Osteocyte (in vitro differentiated cells): ENCODE measurements around the gene ANKRD50. TPM values are rescaled to one million over a fixed set of nuclear protein-coding genes. Genes with fewer than 3 reads are reported as not detected.

Source experiments
- DNase-seq: peaks from one replicate; pipeline ENCODE4 v3.0.0; 2021; ENCODE audit warnings: mixed read lengths; ENCODE audit not compliant: unreplicated experiment; ENCODE audit errors: extremely low spot score
- H3K27ac Mint-ChIP-seq: one replicate; pipeline ENCODE4 v1.8.0; 2021; ENCODE audit warnings: mild to moderate bottlenecking, mixed read lengths; ENCODE audit not compliant: unreplicated experiment
- H3K27me3 Mint-ChIP-seq: one replicate; pipeline ENCODE4 v1.8.0; 2021; ENCODE audit warnings: mixed read lengths; ENCODE audit not compliant: unreplicated experiment
- H3K36me3 Mint-ChIP-seq: one replicate; pipeline ENCODE4 v1.8.0; 2021; ENCODE audit warnings: mixed read lengths; ENCODE audit not compliant: unreplicated experiment
- H3K4me1 Mint-ChIP-seq: one replicate; pipeline ENCODE4 v1.8.0; 2021; ENCODE audit warnings: mixed read lengths; ENCODE audit not compliant: unreplicated experiment
- H3K4me3 Mint-ChIP-seq: one replicate; pipeline ENCODE4 v1.8.0; 2021; ENCODE audit warnings: mild to moderate bottlenecking, moderate library complexity, mixed read lengths; ENCODE audit not compliant: unreplicated experiment
- H3K9me3 Mint-ChIP-seq: one replicate; pipeline ENCODE4 v1.8.0; 2021; ENCODE audit warnings: mixed read lengths; ENCODE audit not compliant: unreplicated experiment
- CTCF ChIP-seq: fragments of 200-600 bp; sonication (generic); IDR thresholded peaks from 2 replicates; pipeline ENCODE4 v1.5.0; 2021; ENCODE audit warnings: antibody characterized with exemption, mild to moderate bottlenecking, moderate library complexity
- total RNA-seq: library from RNA; stranded (reverse); gene quantifications from 2 replicates; pipeline ENCODE4 v1.2.1, GENCODE V29; 2021

ANKRD50 gene
- total RNA-seq, 1 donor from 2014 or later: 45.3 TPM

DNA sequence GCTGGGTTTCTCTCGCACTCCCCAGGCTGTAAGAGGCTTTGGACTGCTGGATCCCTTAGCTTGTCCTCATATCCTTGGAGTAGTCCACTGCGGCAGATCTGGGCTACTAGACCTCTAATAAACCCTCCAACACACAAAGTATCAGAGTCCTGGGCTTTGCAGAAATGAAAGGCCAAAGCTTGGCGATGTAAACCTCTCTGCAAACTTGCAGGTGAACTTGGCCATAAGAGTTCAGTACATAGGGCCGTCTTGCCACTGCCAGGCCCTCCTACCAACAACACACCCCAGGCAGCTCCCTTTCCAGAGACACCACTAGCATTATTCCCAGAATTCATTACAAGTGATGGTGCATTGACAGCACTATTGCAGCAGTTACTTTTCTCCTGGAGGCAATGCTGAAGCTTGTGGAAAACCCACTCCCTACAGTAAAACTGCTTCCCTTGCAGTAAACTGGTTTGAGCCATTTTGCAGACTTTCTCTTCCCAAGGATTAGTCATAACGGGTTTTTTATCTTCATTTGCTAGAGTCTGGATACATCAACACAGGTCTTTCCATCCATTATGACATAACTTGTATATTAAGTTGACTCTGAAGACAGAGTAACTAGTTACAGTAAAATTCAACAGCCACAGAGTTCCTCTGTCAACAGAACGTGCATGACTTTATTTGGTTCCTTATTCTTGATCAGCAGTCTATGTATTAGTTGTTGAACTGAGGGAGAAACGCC lies 2.4 kb downstream of the ANKRD50 start:
- peaks cover 49% of the 10 kb centered on the region for H3K4me1 Mint-ChIP-seq
- peaks cover 27% of the 10 kb centered on the region for H3K36me3 Mint-ChIP-seq
- DNase-seq: no peak
- no peak overlapping the region for H3K27ac Mint-ChIP-seq
- H3K27me3 Mint-ChIP-seq: no peaks in the 10 kb centered on the region
- H3K4me3 Mint-ChIP-seq: no peak overlapping the region
- TF ChIP-seq CTCF: no peak
- H3K9me3 Mint-ChIP-seq: no peaks in the 10 kb centered on the region

DNA sequence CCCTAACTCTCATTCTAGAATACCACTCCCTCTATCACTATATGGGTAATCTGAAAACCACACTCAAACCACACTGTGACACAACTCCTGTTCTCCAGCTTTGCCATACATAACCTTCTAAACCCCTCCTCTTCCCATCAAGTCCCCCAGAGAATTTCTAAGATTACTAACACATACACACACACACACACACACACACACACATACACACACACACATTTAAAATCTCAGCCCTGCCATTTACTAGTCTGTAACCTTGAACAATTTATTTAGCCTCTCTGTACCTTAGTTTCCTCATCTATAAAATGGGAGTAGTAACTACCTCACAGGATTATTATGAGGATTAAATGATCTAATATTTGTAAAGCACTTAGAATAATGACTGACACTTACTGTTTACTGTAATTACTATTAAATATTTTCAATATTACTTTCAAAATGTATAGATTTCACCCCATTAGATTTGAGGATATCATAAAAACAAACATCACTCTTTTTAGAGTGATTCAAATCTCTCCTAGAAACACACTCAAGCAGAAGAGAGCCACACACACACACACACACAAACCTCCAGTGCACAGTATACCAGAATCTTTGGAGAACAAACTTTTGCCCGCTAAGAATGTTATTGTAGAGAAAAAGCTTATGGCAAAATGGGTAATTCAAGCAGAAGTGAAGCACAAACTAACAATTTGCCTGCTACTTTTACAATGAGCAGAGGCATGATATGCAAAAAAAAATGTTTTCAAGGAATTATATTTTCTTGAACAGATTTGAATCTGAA lies 3.8 kb downstream of the ANKRD50 start:
- no peak overlapping the region for H3K4me3 Mint-ChIP-seq
- no peak for TF ChIP-seq CTCF
- peaks cover 50% of the 10 kb centered on the region for H3K4me1 Mint-ChIP-seq
- peak overlapping the region; percentile 67 for H3K27ac Mint-ChIP-seq
- peaks cover 37% of the 10 kb centered on the region for H3K36me3 Mint-ChIP-seq
- H3K27me3 Mint-ChIP-seq: no peaks in the 10 kb centered on the region
- no peak for DNase-seq
- no peaks in the 10 kb centered on the region for H3K9me3 Mint-ChIP-seq

GRCh38 chr4:124705393-124705792 lies 7.1 kb downstream of the ANKRD50 start:
- TF ChIP-seq CTCF: no peak
- no peaks in the 10 kb centered on the region for H3K9me3 Mint-ChIP-seq
- H3K4me1 Mint-ChIP-seq: peaks cover 54% of the 10 kb centered on the region
- DNase-seq: no peak
- H3K27me3 Mint-ChIP-seq: no peaks in the 10 kb centered on the region
- no peak overlapping the region for H3K27ac Mint-ChIP-seq
- H3K4me3 Mint-ChIP-seq: no peak overlapping the region
- H3K36me3 Mint-ChIP-seq: peaks cover 55% of the 10 kb centered on the region

DNA sequence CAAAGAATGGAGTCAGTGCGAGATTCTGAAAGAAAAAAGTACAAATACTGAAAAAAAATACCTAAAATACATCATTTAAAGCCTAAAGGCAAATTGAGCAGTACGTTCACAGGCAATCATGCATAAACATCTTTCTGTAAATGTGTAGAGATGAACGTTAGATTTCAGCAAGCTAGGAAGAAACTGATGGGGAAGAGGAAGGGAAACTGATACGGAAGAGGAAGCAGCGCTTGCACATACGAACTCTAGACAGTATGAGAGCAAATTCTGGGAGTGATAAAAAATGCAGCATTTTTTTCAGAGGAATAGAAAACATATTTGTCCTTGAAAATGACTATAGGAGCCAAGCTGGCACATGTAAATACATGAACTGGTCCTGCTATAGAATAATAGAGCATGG lies 9.4 kb downstream of the ANKRD50 start:
- Mint-ChIP-seq H3K4me1 (peaks cover 45% of the 10 kb centered on the region), H3K4me3 (no peak overlapping the region), H3K27ac (no peak overlapping the region), H3K27me3 (no peaks in the 10 kb centered on the region), H3K36me3 (peaks cover 59% of the 10 kb centered on the region), H3K9me3 (peaks cover 7% of the 10 kb centered on the region)
- no peak for TF ChIP-seq CTCF
- DNase-seq: no peak

GRCh38 chr4:124697441-124697840 lies 15.1 kb downstream of the ANKRD50 start:
- Mint-ChIP-seq H3K27ac (no peak overlapping the region), H3K9me3 (peaks cover 25% of the 10 kb centered on the region), H3K4me1 (peaks cover 24% of the 10 kb centered on the region), H3K27me3 (no peaks in the 10 kb centered on the region), H3K4me3 (no peak overlapping the region), H3K36me3 (peaks cover 60% of the 10 kb centered on the region)
- no peak for TF ChIP-seq CTCF
- no peak for DNase-seq
